VCaP (cell line): Measurements from ENCODE around the gene PACSIN2.

ENCODE experiments used
- H3K27ac ChIP-seq: fragments of 450-650 bp; 2 replicates; pipeline ENCODE4 v1.5.1; 2017
- CTCF ChIP-seq: fragments of 450-650 bp; conservative IDR thresholded peaks from 2 replicates; pipeline ENCODE4 v1.5.1; 2017; ENCODE audit warnings: mild to moderate bottlenecking, moderate library complexity

The PACSIN2 gene

GRCh38 chr22:42887523-42888507, 127.1 kb downstream of the PACSIN2 start:
- H3K27ac ChIP-seq: no peak overlapping the region
- TF ChIP-seq CTCF: no peak

- H3K27ac ChIP-seq: no peak overlapping the region
- TF ChIP-seq CTCF: no peak
Observed at GRCh38 chr22:42887120-42887519, 127.8 kb downstream of the PACSIN2 start.

- H3K27ac ChIP-seq: no peak overlapping the region
- no peak for TF ChIP-seq CTCF
Observed at GRCh38 chr22:42885446-42885845, 129.5 kb downstream of the PACSIN2 start.

DNA sequence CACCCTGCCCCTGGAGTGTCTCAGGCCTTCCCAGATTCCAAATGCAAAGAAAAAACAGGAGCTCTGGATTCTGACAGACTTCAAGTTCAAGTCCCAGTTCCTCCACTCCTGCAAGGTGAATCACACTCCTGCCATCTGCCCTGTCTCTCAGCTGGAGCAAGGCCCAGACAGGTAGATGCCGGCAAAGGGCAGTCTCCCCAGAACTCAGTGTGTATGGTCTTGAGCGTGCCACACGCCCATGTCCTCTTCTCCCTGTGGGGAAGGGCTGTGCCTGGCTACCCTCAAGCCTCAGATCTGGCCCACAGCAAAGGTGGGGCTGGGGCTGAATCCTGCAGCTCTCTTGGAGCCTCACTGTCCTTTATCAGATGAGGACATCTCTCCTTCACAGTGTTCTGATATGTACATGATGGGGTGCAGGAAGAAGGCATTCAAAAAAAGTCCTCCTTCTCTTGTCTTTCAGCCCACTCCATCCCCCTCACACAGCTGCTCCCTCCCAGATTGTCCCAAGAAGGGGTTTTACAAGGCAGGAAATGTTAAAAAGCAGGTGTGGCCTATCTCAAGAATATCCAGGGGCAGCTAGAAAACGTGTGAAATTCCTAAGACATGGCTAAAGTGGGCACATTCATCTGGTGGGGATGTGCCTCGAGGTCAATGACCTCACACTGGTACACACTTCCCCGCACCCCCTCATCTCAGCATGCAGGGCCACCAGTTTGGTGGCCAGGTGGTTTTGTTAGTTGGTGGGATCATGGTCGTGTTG, 130.2 kb downstream of the PACSIN2 start:
- TF ChIP-seq CTCF: no peak
- no peak overlapping the region for H3K27ac ChIP-seq

DNA sequence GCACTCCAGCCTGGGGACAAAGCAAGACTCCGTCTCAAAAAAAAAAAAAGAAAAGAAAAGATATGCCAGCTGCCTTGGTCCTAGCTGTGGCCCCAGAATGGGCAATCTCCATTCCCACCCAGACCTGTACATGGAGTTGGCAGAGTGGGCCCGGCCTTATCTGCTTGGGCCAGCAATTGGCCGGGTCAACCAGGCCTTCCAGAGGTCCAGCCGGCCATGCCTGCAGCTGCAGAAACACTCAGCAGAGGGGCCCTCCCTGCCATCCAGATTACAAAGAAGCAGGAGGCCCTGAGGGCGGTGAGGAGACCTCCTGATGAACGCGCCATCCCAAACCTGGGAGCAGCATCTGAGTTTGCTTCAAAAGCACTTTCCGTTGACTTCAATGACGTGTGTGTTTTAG, 131.0 kb downstream of the PACSIN2 start:
- no peak for TF ChIP-seq CTCF
- no peak overlapping the region for H3K27ac ChIP-seq

- no peak overlapping the region for H3K27ac ChIP-seq
- no peak for TF ChIP-seq CTCF
Observed at GRCh38 chr22:42883121-42883520, 131.8 kb downstream of the PACSIN2 start.

DNA sequence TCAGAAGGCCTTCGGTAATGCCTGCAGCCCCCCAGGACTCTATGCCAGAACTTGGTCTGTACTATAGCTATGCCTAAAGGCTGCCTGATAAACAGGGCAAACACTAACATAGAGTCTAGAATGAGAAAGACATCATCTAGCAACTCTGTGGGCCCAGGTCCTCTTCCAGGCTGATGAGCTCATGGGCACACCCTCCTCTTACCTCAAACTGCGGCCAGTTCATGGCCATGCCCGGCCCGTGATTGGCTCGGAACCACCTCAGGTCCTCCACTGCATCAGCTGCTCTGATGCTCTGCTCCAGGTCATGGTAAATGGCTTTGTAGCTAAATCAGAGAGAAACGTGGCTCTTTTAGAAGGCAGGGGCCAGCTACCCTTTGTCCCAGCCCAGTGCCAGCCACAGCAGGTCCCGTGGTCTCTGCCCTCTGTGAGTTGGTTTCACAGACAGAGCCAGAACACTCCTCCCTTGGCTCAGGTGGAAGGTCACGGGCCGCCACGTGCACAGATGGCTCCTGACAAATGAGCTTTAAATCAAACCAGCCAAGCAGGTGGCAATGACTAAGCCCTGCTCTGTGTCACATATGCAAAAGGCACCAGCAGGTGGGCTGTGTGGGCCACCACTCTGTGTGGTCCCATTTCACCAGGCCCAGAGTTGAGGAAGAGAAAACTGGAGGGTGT, 132.8 kb downstream of the PACSIN2 start:
- TF ChIP-seq CTCF: no peak
- H3K27ac ChIP-seq: no peak overlapping the region
